GM10266 (cell line): ENCODE results near the gene SERINC5.
"Not testable (repeated sequence)": the region's sequence is repeated elsewhere in the genome, so short reads cannot be mapped to it uniquely, and the experiment has no call there.

ENCODE experiments used
- DNase-seq: peaks from one replicate; pipeline ENCODE4 v3.0.0; 2012; ENCODE audit errors: extremely low spot score
- TF ChIP-seq, protein P1 (sequence below): IDR thresholded peaks from 2 replicates; pipeline ENCODE4 v1.5.1; 2012; ENCODE audit warnings: mild to moderate bottlenecking, low read depth; ENCODE audit not compliant: control insufficient read depth, insufficient read depth; ENCODE audit errors: missing control alignments

SERINC5 gene

DNA sequence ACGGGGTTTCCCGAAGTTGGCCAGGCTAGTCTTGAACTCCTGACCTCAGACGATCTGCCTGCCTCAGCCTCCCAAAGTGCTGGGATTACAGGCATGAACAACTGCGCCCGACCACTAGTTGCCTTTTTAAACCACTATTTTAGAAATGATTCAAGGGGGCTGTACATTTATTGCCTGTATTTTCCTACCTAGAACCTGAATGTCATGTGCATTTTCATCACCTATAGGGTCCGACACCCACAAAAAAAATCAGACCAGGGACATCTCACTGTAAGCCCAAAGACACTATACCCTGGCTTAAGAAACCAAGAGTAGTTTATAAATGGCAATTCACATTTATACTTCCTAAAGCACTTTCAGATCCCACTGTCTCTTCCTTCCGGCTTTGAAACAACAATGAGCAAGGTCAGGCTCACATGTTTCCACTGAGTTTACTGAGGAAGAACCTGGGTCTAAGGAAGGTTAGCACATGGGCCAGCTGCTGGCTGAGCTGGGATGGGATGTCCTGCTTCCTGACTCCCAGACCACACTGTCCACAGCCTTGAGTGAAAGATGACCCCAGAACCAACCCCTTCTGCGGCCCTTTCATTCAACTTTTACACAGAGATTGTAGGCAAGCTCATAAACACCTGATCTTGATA, 87.3 kb downstream of the SERINC5 start:
- no peak for DNase-seq
- TF ChIP-seq, protein P1, sequence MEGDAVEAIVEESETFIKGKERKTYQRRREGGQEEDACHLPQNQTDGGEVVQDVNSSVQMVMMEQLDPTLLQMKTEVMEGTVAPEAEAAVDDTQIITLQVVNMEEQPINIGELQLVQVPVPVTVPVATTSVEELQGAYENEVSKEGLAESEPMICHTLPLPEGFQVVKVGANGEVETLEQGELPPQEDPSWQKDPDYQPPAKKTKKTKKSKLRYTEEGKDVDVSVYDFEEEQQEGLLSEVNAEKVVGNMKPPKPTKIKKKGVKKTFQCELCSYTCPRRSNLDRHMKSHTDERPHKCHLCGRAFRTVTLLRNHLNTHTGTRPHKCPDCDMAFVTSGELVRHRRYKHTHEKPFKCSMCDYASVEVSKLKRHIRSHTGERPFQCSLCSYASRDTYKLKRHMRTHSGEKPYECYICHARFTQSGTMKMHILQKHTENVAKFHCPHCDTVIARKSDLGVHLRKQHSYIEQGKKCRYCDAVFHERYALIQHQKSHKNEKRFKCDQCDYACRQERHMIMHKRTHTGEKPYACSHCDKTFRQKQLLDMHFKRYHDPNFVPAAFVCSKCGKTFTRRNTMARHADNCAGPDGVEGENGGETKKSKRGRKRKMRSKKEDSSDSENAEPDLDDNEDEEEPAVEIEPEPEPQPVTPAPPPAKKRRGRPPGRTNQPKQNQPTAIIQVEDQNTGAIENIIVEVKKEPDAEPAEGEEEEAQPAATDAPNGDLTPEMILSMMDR: no peak

DNA sequence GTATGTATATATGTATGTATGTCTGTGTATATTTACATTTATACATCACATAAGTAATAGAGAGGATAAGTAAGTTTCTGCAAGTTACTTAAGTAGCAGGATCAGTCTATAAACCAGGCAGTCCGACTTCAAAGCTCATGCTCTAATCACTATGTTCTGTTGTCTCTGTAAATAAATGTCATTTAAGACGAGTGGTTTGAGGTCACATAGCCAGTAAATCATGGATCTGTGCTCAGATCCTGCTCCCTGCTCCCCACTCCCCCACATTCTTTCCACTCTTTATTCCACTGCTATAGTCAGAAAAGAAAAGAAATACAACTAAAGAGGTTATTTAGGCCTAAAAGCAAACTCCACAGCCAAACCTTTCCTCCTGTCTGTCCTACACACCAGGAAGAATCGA, 90.4 kb downstream of the SERINC5 start:
- TF ChIP-seq, protein P1: no peak
- no peak for DNase-seq

DNA sequence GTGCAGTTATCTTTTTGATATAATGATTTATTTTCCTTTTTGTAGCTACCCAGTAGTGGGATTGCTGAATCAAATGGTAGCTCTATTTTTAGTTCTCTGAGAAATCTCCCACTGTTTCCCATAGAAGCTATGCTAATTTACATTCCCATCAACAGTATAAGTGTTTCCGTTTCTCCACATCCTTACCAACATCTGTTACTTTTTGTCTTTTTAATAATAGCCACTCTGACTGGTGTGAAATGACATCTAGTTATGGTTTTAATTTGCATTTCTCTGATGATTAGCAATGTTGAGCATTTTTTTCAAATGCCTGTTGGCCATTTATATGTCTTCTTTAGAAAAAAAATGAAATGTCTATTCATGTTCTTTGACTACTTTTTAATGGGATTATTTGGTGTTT, 94.7 kb downstream of the SERINC5 start:
- TF ChIP-seq, protein P1: no peak
- DNase-seq: no peak

DNA sequence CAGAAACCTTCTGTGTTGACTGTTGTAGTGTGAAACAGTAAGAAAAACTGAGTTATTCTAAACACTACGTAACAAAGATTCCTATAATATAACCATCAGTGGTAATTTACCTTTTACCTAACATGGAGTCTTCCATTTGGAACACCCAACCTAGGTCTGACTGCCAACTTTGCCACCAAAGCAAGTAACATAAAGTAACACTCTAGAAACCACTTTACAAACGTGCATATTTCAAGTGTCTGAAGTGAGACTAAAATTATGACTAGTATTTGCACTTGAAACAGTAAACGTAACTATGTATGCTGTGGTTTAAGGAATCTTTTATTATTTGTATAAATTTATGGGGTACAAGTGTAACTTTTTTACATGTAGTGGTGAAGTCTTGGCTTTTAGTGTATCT, 95.6 kb downstream of the SERINC5 start:
- TF ChIP-seq, protein P1: no peak
- no peak for DNase-seq

DNA sequence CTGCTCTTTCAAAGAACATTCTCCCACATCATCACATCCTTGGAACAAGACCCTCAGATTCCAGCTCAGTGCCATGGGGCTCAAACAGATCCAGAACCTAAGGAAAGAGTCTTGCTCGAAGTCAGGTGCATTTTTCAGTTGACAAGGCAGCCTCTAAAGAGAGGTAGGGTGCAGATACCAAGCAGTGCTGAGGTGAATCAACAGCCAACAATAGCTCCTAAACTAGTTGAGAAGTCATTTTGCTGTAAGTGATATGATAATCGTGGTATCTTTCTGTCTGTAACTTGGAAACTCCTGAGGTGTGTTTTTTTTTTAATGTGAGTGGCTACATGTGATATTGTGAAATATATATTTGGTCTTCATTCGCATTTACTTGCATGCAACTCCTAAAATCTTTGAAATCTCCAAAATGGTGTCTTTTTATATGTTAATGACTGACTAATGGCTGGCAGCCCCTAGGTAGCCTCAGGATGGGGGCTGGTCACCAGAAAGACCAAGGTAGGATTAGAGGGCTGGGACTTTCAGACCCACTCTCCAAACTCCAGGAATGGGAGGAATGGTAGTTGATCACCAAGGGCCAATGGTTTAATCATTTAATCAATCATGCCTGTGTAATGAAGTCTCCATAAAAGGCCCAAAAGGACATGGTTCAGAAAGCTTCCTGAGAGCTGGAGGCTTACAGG, 96.6 kb downstream of the SERINC5 start:
- TF ChIP-seq, protein P1: no peak
- no peak for DNase-seq

DNA sequence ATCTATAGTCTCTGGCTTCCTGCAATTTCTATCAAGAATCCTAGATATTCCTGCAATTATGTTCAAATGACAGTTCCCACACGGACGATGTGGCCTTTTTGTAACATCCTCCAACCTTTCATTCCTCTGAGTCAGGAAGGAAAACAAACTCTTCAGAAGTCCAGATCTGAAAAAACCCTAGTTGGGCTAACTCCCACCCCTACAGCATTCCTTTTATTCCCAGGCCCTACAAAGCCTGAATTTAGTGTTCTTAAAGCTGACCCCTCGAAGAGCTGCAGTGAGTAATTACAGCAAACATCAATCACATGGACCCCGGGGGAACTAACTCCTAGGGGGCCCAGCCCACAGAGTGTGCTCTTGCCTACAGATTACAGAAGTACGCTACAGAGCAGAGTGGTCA, 99.7 kb downstream of the SERINC5 start:
- no peak for DNase-seq

DNA sequence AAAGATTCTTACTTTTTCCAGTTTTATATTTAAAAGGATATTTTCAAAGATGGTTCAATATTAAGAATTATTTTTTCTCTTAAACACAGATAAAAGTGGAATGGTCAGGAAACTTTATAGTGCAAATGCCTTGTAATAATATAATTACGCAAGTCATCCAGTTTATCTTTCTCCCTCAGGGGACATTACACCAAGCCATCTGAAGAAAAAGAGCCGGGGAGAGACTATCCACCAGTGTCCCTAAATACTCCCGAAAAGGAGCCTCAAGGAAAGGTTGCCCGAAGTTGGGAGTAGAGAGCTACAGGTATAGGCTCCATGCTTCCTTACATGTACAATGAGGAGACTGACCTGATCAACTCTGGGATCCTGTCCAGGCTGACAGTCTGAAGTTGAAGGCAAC, 101.1 kb downstream of the SERINC5 start:
- TF ChIP-seq, protein P1: no peak

More for the DNA sequence above, 99.7 kb downstream of the SERINC5 start:
- TF ChIP-seq, protein P1: no peak

DNA sequence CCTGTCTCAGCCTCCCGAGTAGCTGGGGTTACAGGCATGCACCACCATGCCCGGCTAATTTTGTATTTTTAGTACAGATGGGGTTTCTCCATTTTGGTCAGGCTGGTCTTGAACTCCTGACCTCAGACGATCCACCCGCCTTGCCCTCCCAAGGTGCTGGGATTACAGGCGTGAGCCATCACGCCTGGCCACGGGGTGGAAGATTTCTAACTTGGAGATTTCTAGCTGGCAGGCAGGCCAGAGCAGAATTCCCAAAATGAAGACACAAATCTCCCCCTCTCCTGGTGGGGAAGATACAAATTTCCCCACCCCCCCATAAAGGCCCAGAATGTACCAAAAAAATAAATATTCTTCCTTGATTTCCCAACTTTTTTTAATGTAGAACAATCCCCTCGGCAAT, 101.6 kb downstream of the SERINC5 start:
- DNase-seq: not testable (repeated sequence)

More for the DNA sequence above, 101.1 kb downstream of the SERINC5 start:
- DNase-seq: no peak
